GM19328 (cell line): ENCODE measurements around the gene ATF7IP2.
"Not testable (repeated sequence)": the region's sequence is repeated elsewhere in the genome, so short reads cannot be mapped to it uniquely, and the experiment has no call there.

ENCODE experiments used
- ATAC-seq: cut with Tn5 transposase; IDR thresholded peaks from one replicate; pipeline ENCODE4 v1.9.1; 2021; ENCODE audit warnings: mild to moderate bottlenecking, moderate library complexity; ENCODE audit not compliant: unreplicated experiment

The ATF7IP2 gene

DNA sequence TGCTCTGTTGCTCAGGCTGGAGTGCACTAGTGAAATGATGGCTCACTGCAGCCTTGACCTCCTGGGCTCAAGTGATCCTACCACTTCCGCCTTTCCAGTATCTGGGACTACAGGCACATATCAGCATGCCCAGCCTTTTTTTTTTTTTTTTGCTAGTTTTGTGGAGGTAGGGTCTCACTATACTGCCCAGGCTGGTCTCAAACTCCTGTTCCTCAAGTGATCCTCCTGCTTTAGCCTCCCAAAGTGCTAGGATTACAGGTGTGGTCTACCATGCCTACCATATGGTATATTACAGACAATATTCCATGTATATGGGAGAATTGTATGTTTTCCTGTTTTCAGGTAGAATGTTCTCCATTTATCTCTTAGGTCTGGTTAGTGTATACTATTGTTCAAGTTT is 12.3 kb upstream of the ATF7IP2 start:
- ATAC-seq, result no peak

DNA sequence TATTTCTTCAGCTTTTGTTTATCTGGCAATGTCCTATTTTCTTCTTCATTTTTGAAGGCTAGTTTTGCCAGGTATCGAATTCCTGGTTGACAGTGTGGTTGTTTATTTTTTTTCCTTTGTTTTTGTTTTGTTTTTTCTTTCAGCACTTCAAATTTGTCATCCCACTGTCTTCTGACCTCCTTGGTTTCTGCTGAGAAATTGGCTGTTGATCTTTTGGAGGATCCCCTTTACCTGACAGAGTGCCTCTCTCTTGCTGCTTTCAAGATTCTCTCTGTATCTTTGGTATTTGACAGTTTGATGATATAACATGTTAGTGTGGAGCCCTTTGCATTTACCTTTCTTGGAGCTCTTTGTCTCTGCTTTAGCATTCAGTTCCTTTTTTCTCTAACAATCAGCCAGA is 9.6 kb upstream of the ATF7IP2 start:
- no peak for ATAC-seq

DNA sequence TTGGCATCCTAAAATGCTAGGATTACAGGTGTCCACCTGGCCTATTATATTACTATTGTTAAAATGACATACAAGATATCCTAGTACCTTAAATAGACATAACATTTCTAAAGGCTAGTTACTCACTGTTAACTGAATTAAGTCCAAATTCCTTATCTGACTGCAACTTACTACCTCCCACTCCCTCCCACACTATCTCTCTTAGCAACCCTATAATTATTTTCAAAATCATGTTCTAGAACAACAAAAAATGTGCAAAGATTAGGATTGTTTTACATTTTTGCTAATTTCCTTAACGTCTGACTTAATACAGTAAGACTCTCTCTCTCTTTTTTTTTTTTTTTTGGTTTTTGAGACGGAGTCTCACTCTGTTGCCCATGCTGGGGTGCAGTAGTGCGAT is 2.2 kb upstream of the ATF7IP2 start:
- ATAC-seq, result no peak

DNA sequence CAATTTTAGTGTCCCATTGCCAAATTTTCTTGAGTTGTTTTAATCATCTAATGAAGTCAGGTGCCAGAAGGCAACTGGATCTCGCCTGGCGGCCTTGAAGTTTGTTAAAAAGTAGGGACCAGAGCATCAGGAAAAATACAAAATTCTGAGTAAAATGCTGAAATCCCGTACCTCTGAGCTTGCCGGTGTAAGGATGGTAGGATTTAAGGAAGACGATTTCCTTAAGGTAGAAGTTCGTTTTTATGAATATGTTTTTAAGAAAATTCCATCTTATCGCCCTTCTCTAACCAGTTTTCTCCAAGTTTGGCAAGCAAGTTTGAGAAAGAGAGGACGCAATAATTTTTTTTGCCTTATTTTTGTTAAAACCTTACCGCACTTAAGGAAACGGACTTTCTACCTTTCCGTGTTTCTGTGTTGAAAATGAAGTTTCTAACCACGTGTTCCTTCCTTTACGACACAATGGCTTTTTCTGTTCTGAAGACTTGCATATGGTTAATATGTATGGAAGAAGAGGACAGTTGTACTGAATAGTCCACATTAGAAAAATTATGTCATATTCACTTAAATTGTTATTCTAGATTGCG is 748 bp downstream of the ATF7IP2 start:
- no peak for ATAC-seq

GRCh38 chr16:10387188-10387617 is 1.3 kb downstream of the ATF7IP2 start:
- ATAC-seq, result no peak

GRCh38 chr16:10388988-10389387 is 3.1 kb downstream of the ATF7IP2 start:
- ATAC-seq, result no peak

- ATAC-seq, result no peak
Observed at GRCh38 chr16:10390330-10390729, 4.5 kb downstream of the ATF7IP2 start.

GRCh38 chr16:10390867-10391266 is 5.0 kb downstream of the ATF7IP2 start:
- no peak for ATAC-seq

GRCh38 chr16:10391339-10391738 is 5.5 kb downstream of the ATF7IP2 start:
- ATAC-seq, result no peak

DNA sequence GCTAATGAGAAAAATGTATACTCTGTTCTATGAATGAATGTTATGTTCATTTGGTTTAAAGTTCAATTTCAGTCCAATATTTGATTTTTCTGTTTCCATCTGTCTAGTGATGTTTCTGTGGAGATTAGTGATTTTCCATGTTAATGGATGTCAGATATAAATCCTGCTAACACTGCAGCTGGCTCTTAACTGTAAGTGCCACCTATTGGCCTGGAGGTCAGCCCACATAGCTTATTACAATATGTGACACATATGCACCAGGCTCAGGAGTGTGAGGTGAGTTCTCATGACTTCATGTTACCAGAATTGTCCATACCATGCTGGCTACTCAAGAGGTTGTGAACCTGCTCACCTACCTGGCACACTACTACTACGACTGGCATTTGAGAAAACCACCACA is 17.1 kb downstream of the ATF7IP2 start:
- no peak for ATAC-seq

- no peak for ATAC-seq
Observed at GRCh38 chr16:10405386-10405939, 19.6 kb downstream of the ATF7IP2 start.

DNA sequence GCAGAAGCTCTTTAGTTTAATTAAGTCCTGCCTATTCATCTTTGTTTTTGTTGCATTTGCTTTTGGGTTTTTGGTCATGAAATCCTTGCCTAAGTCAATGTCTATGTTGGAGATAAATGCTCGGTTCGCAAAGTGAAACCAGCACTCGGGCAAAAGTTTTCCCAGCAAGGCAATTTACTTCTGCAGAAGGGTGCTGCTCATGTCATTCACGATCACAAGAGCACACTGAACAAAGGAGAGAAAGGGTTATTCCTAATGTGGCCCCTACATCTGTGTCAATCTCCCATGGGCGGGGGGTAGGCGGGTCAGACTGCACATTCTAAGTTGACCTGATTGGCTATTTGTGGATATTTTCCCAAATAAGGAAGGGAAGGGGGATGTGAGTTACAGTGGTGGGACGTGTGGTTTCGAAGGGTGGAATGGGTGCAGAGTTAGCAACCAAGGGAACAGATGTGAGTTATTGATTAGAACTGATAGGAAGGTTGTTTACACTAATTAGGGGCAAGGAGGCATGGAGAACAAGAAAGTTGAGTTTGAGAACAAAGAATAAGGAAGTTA is 23.0 kb downstream of the ATF7IP2 start:
- ATAC-seq, result no peak

DNA sequence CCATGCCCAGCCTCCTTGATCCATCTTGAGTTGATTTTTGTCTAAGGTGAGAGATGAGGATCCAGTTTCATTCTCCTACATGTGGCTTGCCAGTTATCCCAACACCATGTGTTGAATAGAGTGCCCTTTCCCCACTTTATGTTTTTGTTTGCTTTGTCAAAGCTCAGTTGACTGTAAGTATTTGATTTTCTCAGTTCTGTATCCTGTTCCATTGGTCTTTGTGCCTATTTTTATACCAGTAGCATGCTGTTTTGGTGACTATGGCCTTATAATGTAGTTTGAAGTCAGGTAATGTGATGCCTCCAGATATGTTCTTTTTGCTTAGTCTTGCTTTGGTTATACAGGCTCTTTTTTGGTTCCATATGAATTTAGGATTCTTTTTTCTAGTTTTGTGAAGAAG is 23.9 kb downstream of the ATF7IP2 start:
- not testable (repeated sequence) for ATAC-seq

- no peak for ATAC-seq
Observed at GRCh38 chr16:10410469-10410868, 24.6 kb downstream of the ATF7IP2 start.

DNA sequence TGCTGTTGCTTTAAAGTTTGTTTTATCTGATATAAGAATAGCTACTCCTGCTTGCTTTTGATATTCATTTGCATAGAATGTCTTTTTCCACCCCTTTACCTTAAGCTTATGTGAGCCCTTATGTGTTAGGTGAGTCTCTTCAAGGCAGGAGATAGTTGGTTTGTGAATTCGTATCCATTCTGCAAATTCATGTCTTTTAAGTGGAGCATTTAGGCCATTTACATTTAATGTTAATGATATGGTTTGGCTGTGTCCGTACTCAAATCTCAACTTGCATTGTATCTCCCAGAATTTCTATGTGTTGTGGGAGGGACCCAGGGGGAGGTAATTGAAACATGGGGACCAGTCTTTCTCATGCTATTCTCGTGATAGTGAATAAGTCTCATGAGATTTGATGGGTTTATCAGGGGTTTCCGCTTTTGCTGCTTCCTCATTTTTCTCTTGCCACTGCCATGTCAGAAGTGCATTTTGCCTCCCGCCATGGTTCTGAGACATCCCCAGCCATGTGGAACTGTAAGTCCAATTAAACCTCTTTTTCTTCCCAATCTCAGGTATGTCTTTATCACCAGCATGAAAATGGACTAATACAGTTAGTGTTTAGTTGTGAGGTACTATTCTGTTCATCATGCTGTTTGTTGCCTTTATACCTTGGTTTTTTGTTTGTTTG is 27.2 kb downstream of the ATF7IP2 start:
- no peak for ATAC-seq

DNA sequence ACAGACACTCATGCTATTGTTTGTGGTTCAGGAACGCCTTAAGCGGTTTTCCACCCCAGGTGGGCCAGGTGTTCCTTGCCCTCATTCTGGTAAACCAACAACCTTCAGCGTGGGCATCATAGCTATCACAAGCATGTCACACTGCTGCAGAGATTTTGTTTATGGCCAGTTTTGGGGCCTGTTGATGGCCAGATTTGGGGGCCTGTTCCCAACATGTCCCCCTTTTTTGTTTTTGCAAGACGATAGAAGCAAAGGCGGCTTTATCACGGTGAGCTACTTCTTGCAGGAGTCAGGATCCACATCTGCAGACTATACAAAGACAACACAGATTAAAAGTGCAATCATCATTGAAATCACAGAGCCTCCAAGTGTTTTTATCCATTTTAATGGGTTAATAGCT is 32.3 kb downstream of the ATF7IP2 start:
- ATAC-seq, result not testable (repeated sequence)

DNA sequence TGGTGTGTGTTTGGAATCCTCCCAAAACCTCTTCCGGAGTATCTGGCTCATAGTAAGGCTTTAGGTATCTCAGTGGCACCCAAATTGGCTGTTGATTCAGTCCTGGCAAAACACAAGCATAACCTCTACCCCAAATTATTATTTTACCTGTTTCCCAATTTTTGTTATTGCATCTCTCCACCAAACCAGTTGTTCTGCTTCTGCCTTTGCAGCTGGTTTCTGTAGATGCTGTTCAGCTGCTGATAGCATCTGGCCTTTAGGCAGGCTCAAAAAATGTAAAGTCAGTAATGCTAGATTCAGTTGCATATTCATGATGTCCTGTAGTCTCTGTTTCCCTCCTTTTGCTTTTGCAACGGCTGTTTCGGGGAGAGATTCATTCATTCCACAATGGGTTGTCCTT is 33.8 kb downstream of the ATF7IP2 start:
- ATAC-seq, result no peak

- no peak for ATAC-seq
Observed at GRCh38 chr16:10421596-10421995, 35.7 kb downstream of the ATF7IP2 start.

DNA sequence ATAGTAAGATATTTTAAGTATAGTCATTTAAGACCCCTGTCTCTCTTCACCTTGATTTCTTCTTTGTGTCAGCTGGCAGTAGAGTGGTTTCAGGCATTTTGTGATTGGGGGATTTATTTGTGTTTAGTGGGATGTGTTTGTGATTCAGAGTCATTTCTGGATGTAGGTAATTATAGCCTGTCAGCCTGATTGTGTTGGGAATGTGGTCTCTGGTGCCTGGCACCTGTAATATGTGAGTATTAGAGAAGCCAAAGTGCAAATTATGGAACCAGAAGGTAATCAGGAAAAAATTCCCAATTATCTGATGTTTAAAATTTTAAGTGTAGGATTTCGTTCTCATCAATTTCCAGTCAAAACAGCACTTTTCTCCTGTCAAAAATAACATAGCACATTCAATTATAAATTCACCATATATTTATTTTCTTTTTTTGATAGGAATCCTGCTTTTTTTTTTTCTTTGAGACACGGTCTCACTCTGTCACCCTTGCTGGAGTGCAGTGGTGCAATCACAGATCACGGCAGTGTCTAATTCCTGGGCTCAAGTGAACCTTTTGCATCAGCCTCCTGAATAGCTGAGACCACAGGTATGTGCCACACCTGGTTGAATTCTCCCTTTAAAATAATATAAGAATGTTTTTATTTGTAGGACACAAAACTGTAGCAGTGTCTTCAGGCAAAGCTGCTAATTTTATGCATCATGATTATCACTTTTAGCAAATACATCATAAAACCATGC is 42.7 kb downstream of the ATF7IP2 start:
- ATAC-seq, result no peak

DNA sequence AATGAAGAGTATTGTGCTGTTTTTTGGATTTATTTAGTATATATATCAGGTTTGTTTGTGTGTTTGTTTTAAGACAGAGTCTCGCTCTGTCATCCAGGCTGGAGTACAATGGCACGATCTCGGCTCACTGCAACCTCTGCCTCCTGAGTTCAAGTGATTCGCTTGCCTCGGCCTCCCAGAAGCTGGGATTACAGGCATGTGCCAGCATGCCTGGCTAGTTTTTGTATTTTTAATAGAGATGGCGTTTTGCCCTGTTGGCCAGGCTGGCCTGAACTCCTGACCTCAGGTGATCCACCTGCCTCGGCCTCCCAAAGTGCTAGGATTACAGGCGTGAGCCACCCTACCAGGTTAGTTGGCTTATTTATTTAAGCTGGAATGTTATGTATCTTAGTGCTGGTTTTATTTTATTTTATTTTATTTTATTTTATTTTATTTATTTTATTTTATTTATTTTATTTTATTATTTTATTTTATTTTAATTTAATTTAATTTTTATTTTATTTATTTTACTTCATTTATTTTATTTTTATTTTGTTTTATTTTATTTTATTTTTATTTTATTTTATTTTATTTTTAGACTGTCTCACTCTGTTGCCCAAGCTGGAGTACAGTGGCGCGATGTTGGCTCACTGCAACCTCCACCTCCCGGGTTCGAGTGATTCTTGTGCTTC is 43.6 kb downstream of the ATF7IP2 start:
- ATAC-seq, result not testable (repeated sequence)

GRCh38 chr16:10441726-10442125 is 55.9 kb downstream of the ATF7IP2 start:
- no peak for ATAC-seq
